ENCODE data around the gene KRTAP8-1.

DNA sequence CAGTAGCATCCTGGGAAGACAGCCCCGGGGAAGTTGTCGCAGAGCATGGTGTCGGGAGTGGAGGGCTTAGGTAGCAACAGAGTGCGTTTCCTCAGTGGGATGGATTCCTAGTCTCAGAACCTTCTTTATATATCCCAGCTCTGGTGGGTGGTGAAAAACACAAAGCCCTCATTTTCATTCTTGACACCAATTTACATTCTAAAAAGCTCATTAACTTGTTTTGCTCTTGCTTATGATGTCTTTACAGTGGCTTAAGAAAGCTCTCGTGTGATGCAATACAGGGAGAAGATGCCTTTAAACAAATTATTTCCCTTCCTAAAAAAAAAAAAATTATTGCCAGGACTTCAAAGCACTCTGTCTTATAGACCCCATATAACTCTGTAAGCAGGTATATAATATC is at the start of gene KRTAP8-1:
- TF ChIP-seq, protein P1, sequence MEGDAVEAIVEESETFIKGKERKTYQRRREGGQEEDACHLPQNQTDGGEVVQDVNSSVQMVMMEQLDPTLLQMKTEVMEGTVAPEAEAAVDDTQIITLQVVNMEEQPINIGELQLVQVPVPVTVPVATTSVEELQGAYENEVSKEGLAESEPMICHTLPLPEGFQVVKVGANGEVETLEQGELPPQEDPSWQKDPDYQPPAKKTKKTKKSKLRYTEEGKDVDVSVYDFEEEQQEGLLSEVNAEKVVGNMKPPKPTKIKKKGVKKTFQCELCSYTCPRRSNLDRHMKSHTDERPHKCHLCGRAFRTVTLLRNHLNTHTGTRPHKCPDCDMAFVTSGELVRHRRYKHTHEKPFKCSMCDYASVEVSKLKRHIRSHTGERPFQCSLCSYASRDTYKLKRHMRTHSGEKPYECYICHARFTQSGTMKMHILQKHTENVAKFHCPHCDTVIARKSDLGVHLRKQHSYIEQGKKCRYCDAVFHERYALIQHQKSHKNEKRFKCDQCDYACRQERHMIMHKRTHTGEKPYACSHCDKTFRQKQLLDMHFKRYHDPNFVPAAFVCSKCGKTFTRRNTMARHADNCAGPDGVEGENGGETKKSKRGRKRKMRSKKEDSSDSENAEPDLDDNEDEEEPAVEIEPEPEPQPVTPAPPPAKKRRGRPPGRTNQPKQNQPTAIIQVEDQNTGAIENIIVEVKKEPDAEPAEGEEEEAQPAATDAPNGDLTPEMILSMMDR (IDR thresholded peaks at IDR 0.05 in 8 of 11, conservative IDR thresholded peaks at IDR 0.05 in 3 of 11) = no peak
- no peak for TF ChIP-seq POLR2AphosphoS5 (IDR thresholded peaks at IDR 0.05)
- TF ChIP-seq POLR2A (IDR thresholded peaks at IDR 0.05) = no peak
